NCI-H526 treated with DMSO at 0.1 percent for 48 hours (cell line): ENCODE data around the gene PEX7.
"Not testable (repeated sequence)": the region's sequence is repeated elsewhere in the genome, so short reads cannot be mapped to it uniquely, and the experiment has no call there.

ENCODE experiments used
- DNase-seq: peaks from one replicate; lab custom pipeline; 2025; lab: John Stamatoyannopoulos, UW

Gene PEX7

DNA sequence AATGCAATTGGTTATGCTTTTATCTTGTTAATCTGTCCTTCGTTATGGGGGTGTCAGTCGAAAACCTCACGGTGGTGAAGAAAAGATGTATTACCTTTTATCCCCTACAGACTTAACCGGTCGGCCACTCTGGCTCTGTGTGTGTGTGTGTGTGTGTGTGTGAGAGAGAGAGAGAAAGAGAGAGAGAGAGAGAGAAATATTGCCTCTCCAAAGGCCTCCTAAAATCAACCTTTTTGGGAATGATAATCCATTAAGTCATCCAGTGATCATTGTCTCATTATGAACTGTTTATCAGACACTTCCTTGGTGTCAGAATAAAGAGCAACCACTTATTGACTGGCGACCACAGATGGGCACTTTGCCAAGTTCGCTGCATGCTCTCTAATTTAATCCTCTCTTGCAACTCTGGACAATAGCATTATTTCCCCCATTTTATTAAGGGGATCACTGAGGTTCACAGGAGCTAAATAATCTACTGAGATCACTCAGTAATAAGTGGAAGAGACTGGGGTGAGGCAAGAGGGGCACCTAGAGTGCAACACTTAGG lies 130.4 kb downstream of the PEX7 start:
- no peak for DNase-seq

DNA sequence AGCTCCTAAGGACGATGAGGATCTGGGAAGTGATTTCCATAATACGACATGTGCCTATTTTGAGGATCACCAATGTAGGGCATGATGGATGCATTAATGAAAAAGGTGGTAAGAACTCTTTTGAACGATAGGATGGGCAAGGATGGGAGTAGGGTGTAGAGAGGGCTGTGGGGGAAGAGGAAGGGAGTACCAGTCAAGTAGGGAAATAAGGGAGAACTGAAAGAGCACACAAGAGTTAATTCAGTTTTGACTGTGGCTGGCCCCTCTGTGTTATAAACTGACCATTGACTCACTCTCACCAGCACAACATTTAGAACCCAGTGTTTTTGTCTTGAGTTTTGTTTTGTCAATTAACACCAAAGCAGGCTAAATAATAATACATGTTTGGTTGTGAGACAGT lies 132.7 kb downstream of the PEX7 start:
- DNase-seq = no peak

GRCh38 chr6:136956590-136957544 lies 134.5 kb downstream of the PEX7 start:
- peak; percentile 76 for DNase-seq

DNA sequence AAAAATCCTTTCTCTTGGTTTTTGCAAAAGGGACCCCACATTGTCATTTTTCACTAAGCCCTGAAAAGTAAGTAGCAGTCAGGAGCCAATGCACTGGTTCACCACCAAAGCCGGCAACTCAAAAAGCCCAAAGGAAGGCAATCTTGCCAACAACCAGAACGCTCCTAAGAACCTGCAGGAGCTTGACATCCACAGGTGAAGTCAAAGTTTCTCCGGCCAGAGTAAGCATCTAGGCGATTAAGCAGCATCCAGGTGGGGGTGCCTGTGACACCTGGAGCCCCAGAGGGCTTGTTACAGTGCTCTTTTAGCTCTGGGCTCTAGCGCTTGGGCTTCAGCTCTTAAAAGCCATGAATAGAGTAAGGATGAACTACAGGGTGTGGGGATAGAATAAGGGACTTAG lies 135.8 kb downstream of the PEX7 start:
- DNase-seq = no peak

GRCh38 chr6:136959471-136959891 lies 137.1 kb downstream of the PEX7 start:
- no peak for DNase-seq

DNA sequence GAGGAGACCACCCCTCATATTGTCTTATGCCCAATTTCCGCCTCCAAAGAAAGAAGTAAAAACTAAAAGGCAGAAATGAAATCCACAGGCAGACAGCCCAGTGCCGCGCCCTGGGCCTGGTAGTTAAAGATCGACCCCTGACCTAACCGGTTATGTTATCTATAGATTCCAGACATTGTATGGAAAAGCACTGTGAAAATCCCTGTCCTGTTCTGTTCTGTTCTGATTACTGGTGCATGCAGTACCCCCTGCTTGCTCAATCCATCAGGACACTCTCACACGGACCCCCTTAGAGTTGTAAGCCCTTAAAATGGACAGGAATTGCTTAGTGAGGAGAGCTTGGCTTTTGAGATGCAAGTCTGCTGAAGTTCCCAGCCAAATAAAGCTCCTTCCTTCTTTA lies 137.5 kb downstream of the PEX7 start:
- DNase-seq = not testable (repeated sequence)

DNA sequence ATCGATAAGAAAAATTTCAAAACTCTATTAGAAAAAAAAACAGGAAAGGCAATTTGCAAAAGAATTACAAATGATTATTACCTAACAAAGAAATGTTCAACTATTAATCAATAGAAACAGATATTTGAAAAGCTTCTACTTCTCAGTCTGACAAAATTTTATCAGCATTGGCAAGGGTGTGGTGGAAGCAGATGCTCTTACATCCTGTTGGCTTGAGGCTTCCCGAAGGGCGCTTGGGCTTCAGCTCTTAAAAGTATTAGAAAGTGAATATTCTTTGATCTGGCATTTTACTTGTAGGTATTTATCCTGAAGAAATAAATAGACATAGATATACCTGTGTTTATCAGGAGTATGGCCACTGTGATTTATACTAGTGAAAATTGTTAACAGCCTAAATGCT lies 138.4 kb downstream of the PEX7 start:
- no peak for DNase-seq

DNA sequence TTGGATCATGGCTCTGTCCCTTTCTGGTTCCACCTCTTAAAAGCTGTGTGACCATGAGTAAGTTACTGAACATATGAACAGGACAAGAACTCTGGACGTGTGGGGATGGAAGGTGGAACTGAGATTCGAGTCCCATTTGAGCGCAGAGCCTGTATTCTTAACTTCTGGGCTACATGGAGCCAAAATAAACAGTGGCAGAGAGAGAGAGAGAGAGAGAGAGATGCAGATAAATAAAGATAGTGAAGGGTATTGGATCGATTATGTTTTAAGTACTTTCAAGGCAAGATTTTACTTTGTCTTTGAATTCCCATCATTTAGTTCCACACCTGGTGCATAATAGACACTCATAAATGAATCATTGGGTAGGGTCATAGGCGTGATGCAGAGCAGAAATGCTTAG lies 139.5 kb downstream of the PEX7 start:
- no peak for DNase-seq

DNA sequence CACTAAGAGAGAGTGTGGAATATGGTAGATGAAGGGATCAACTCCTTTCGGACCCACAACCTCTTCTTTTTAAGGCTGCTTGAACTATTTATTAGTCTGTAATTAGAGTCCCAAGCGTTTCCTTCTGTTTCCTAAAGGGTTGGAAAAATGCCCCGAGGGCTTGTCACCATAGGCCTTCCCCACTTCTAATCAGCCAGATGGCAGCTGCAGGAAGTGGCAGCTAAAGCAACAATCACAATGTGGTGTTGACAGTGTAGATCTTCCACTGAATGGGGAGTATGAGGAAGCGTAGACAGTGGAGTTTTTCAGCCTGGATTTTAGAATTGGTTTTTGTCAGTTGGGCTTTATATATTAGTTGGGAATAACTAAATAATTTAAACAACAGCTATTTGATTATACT lies 140.3 kb downstream of the PEX7 start:
- DNase-seq = no peak

GRCh38 chr6:136963259-136963658 lies 140.9 kb downstream of the PEX7 start:
- DNase-seq = no peak
